K562 (cell line): Measurements from ENCODE around the gene METTL25B. TPM values are rescaled to one million over a fixed set of nuclear protein-coding genes. Genes with fewer than 3 reads are reported as not detected.

Source experiments
- ATAC-seq: fragments of 200-7000 bp; cut with Tn5 transposase; 3 replicates; pipeline ENCODE4 v1.9.1; 2020; ENCODE audit warnings: moderate library complexity
- BruUV-seq: library from RNA; stranded (reverse); fragments of 400-500 nt; replicated peaks from 2 replicates; lab custom pipeline; 2021; lab: Mats Ljungman, UMichigan
- CTCF ChIA-PET: fragments of 300-600 bp; formaldehyde crosslinking; extraction: SDS; loops from one replicate; lab custom pipeline; 2021; ENCODE audit warnings: low intra/inter-chr PET ratio; lab: Yijun Ruan, JAX
- POLR2A ChIA-PET: fragments of 300-600, 350-650 bp; sonication (Branson Sonifier 250); formaldehyde crosslinking; extraction: SDS; loops from one replicate; lab custom pipeline; 2021; ENCODE audit warnings: antibody characterized with exemption, inconsistent platforms; lab: Yijun Ruan, JAX
- DNase-seq, 4 experiments: peaks; one replicate each; pipeline versions ENCODE4 v3.0.0 to v3.0.0-alpha.2; 2011 to 2018; ENCODE audit warnings: low spot score in 3 of 4, mixed read lengths in 3 of 4; ENCODE audit errors: extremely low read depth in 1 of 4
- FAIRE-seq: peaks from 2 replicates; lab custom pipeline; 2011; peaks lifted over from hg19 to GRCh38; lab: Jason Lieb, UNC
- H2AFZ ChIP-seq: 2 replicates; pipeline ENCODE4 v1.6.0; 2011; ENCODE audit warnings: low read depth, low read length, control low read depth, inconsistent platforms
- H3K27ac ChIP-seq: fragments of 200-600 bp; 3 replicates; pipeline ENCODE4 v1.8.0; 2011; ENCODE audit warnings: low read depth, mild to moderate bottlenecking, control low read depth, inconsistent platforms, low read length, moderate library complexity, mixed read lengths; ENCODE audit errors: extremely low read depth
- H3K27me3 ChIP-seq, 2 experiments: fragments of 300-600 bp in 1 of 2; 2 replicates in 1 of 2; 3 replicates in 1 of 2; pipeline versions ENCODE4 v1.6.0 to v1.8.0; 2011; ENCODE audit warnings: inconsistent platforms in 2 of 2, low read length in 2 of 2, mild to moderate bottlenecking in 1 of 2, mixed read lengths in 1 of 2, moderate library complexity in 1 of 2; ENCODE audit not compliant: control insufficient read depth in 2 of 2, insufficient read depth in 2 of 2
- H3K36me3 ChIP-seq: fragments of 300-600 bp; 3 replicates; pipeline ENCODE4 v1.8.0; 2011; ENCODE audit warnings: mild to moderate bottlenecking, low read length, inconsistent platforms; ENCODE audit not compliant: control insufficient read depth, insufficient read depth
- H3K4me1 ChIP-seq, 2 experiments: fragments of 200-600 bp in 1 of 2; replicated peaks in 1 of 2; 2 replicates in 1 of 2; 3 replicates in 1 of 2; pipeline versions ENCODE4 v1.5.1 to v1.8.0; 2011; ENCODE audit warnings: inconsistent platforms in 2 of 2, low read length in 2 of 2, mild to moderate bottlenecking in 1 of 2, mixed read lengths in 1 of 2, moderate library complexity in 1 of 2; ENCODE audit not compliant: control insufficient read depth in 2 of 2, insufficient read depth in 2 of 2
- H3K4me2 ChIP-seq: 2 replicates; pipeline ENCODE4 v1.6.1; 2011; ENCODE audit warnings: low read length, control low read depth, inconsistent platforms, mixed read lengths; ENCODE audit not compliant: insufficient read depth
- H3K4me3 ChIP-seq: fragments of 200-600 bp; sonication (generic), shearing (Covaris generic); 2 replicates; pipeline ENCODE4 v1.5.1; 2016; ENCODE audit warnings: control low read depth, inconsistent platforms
- H3K79me2 ChIP-seq: fragments of 200-600 bp; 3 replicates; pipeline ENCODE4 v1.8.0; 2011; ENCODE audit warnings: low read length, inconsistent platforms; ENCODE audit not compliant: control insufficient read depth, insufficient read depth
- H3K9ac ChIP-seq, 2 experiments: 2 replicates each; pipeline versions ENCODE4 v1.6.0 to v1.6.1; 2011; ENCODE audit warnings: low read depth in 2 of 2, low read length in 2 of 2, control low read depth in 1 of 2, inconsistent platforms in 1 of 2, mild to moderate bottlenecking in 1 of 2, mixed read lengths in 1 of 2; ENCODE audit not compliant: insufficient read depth in 1 of 2
- H3K9me1 ChIP-seq: one replicate; pipeline ENCODE4 v1.6.0; 2011; ENCODE audit warnings: inconsistent platforms, mild to moderate bottlenecking, low read length, moderate library complexity; ENCODE audit not compliant: control insufficient read depth, insufficient read depth
- H3K9me3 ChIP-seq: replicated peaks from 2 replicates; pipeline ENCODE4 v1.5.1; 2011; ENCODE audit warnings: low read depth, low read length, inconsistent platforms; ENCODE audit not compliant: control insufficient read depth, insufficient read depth
- H4K20me1 ChIP-seq: replicated peaks from 2 replicates; pipeline ENCODE4 v1.6.1; 2011; ENCODE audit warnings: low read length, inconsistent platforms, mixed read lengths; ENCODE audit not compliant: control insufficient read depth, insufficient read depth
- ELK3 ChIP-seq: fragments of 450-650 bp; formaldehyde crosslinking; IDR thresholded peaks from 2 replicates; pipeline ENCODE4 v1.4.0; 2020; ENCODE audit warnings: mild to moderate bottlenecking
- REST ChIP-seq, 2 experiments: fragments of 450-650 bp; formaldehyde crosslinking in 1 of 2; IDR thresholded peaks; 2 replicates each; pipeline versions ENCODE4 v1.4.0 to v1.6.1; 2014 to 2020; ENCODE audit warnings: mild to moderate bottlenecking in 2 of 2, borderline replicate concordance in 1 of 2, low read depth in 1 of 2
- WGBS: fragments of 100-300 bp; shearing (Covaris generic); methylation state at CpG from one replicate; pipeline ENCODE4 v1.1.6; 2016; ENCODE audit warnings: low coverage, mixed read lengths; ENCODE audit not compliant: insufficient coverage; ENCODE audit errors: missing lambda C conversion rate; 5-methylcytosine and 5-hydroxymethylcytosine counted together
- in situ Hi-C: fragments of 300-500 bp; cut with MboI; formaldehyde crosslinking; loops from 4 replicates; pipeline ENCODE4 v1.15.0; 2018; ENCODE audit warnings: inconsistent platforms, mixed read lengths
- intact Hi-C: fragments of 100-400 bp; cut with micrococcal nuclease; formaldehyde crosslinking; loops from 2 replicates; pipeline ENCODE4 v1.14.2; 2022
- polyA plus RNA-seq, 8 experiments: library from polyadenylated mRNA; depleted of rRNA in 4 of 8; stranded (reverse) in 5 of 8; unstranded in 3 of 8; fragments of >200 nt; fragmentation: Nextera tagmentation in 2 of 8; fragmentation: Illumina TruSeq in 1 of 8; extraction: Ambion mirVana in 2 of 8; extraction: Trizol in 1 of 8; gene quantifications; 2 replicates each; pipeline versions ENCODE4 v1.2.1 to v1.2.3, GENCODE V29; 2011 to 2014; ENCODE audit warnings: inconsistent platforms in 1 of 8, missing spikeins in 1 of 8
- total RNA-seq, 7 experiments: library from RNA; depleted of rRNA in 6 of 7; stranded (reverse); fragments of >200 nt in 6 of 7; fragmentation: Illumina TruSeq in 2 of 7; extraction: Trizol in 2 of 7; gene quantifications; 2 replicates each; pipeline versions ENCODE4 v1.2.1 to v1.2.3, GENCODE V29; 2011 to 2021; ENCODE audit warnings: low replicate concordance in 1 of 7

Gene METTL25B
- total and polyA plus RNA-seq, 9 of the 15 experiments (the other 6 are each of a cell fraction or from before 2014, with no cell fraction given): 7.7 to 48.3 (median 33.1) TPM

GRCh38 chr1:156680056-156680455, 48.2 kb upstream of the METTL25B start:
- peaks cover 6 to 11% of the 10 kb centered on the region in 2 experiments; a peak in 4 of 5 replicates for H3K27me3 ChIP-seq
- no peak overlapping the region for H3K27ac ChIP-seq
- intact Hi-C loops: no loop called here
- no peak for ATAC-seq
- H2AFZ ChIP-seq: no peak overlapping the region
- no TSS peak for BruUV-seq
- H3K79me2 ChIP-seq: no peaks in the 10 kb centered on the region; the same call in 2 of the 3 replicates
- no peaks in the 10 kb centered on the region for H3K9me3 ChIP-seq
- no peaks in the 10 kb centered on the region for H4K20me1 ChIP-seq
- ChIA-PET POLR2A (interaction anchor here (0.7 to 2.3 kb wide), 3 partner anchors 17 to 178 kb away, joined by 3 to 5 read pairs (median 4); no protein-coding TSS in a partner anchor), CTCF (interaction anchor here (1.0 to 4.8 kb wide), 2 partner anchors 21 to 47 kb away, joined by 3 to 110 read pairs; no protein-coding TSS in a partner anchor)
- H3K4me1 ChIP-seq: peaks cover 10 to 25% of the 10 kb centered on the region in 2 experiments
- no peak for FAIRE-seq
- DNase-seq: no peak
- H3K4me2 ChIP-seq: no peak overlapping the region
- 4% methylated on average over 2 of the region's 2 CpGs for WGBS
- in situ Hi-C loops: no loop called here
- H3K36me3 ChIP-seq: no peaks in the 10 kb centered on the region
- H3K9me1 ChIP-seq: no peaks in the 10 kb centered on the region
- TF ChIP-seq ELK3 (CRISPR knock-in tag): no peak
- TF ChIP-seq REST (IDR thresholded peaks at IDR 0.05; ENCODE audit: borderline replicate concordance): peak; percentile 56; the same call in 1 of the 2 replicates
- TF ChIP-seq REST (CRISPR knock-in tag; IDR thresholded peaks at IDR 0.05; ENCODE audit: low read depth): no peak
- no peak overlapping the region for H3K9ac ChIP-seq
- no peak overlapping the region for H3K4me3 ChIP-seq
